ENCODE data around the gene CHRM4. TPM values are rescaled to one million over a fixed set of nuclear protein-coding genes. Genes with fewer than 3 reads are reported as not detected.

CHRM4 gene
- total RNA-seq, 1 experiment from 2014 or later = not detected

DNA sequence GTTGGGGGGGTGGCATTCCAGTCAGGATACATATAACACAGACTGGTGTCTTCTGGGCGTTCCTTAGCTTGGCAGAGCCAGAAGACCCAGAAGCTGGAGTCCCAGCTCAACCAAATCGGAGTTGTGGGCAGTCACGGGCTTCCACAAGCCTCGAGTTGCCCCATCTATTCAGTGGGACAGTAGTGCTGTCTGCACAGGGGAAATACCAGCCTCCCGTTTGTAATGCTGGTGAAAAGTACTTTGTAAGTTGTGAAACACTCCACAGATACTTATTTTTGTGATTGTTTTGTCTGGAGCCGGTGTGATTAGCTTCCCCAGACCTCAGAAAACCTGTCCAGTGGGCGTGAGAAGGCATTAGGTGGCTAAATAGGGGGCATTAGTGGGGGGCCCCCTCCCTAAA lies 30.7 kb downstream of the CHRM4 start:
- intact Hi-C loops (cut with micrococcal nuclease; ENCODE audit: unreplicated experiment) = loop anchor here (5.0 kb wide), 1 partner anchor 119 kb away; no protein-coding TSS in a partner anchor
- Mint-ChIP-seq H3K27me3 (ENCODE audit: unreplicated experiment) (no peaks in the 10 kb centered on the region), H3K4me1 (ENCODE audit: low read depth, unreplicated experiment) (peaks cover 42% of the 10 kb centered on the region), H3K27ac (ENCODE audit: unreplicated experiment) (no peak overlapping the region), H3K4me3 (ENCODE audit: low read depth, unreplicated experiment) (no peak overlapping the region), H3K36me3 (ENCODE audit: insufficient read depth, unreplicated experiment) (peaks cover 17% of the 10 kb centered on the region), H3K9me3 (ENCODE audit: low read depth, unreplicated experiment) (no peaks in the 10 kb centered on the region)
- CTCF ChIA-PET = interaction anchor here (1.0 to 1.3 kb wide), 2 partner anchors 8 to 16 kb away, joined by 4 to 5 read pairs; no protein-coding TSS in a partner anchor
- no peak for DNase-seq
- TF ChIP-seq, protein P1, sequence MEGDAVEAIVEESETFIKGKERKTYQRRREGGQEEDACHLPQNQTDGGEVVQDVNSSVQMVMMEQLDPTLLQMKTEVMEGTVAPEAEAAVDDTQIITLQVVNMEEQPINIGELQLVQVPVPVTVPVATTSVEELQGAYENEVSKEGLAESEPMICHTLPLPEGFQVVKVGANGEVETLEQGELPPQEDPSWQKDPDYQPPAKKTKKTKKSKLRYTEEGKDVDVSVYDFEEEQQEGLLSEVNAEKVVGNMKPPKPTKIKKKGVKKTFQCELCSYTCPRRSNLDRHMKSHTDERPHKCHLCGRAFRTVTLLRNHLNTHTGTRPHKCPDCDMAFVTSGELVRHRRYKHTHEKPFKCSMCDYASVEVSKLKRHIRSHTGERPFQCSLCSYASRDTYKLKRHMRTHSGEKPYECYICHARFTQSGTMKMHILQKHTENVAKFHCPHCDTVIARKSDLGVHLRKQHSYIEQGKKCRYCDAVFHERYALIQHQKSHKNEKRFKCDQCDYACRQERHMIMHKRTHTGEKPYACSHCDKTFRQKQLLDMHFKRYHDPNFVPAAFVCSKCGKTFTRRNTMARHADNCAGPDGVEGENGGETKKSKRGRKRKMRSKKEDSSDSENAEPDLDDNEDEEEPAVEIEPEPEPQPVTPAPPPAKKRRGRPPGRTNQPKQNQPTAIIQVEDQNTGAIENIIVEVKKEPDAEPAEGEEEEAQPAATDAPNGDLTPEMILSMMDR (IDR thresholded peaks at IDR 0.05; ENCODE audit: unreplicated experiment) = no peak
- BruUV-seq (replicated peaks) = no TSS peak

DNA sequence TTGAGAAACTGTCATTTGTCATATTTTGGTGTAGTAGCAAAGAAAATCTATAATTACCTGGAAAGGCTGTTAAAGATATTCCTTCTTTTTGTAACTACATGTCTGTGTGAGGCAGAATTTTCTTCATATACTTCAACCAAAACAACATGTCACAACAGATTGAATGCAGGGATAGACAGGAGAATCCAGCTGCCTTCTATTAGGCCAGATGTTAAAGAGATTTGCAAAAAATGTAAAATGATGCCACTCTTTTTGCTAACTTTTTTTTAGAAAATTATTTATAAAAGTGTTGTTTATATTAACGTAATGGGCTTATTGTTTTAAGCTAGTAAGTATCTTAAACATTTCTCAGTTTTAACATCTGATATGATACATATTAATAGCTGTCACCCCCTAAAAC lies 31.6 kb downstream of the CHRM4 start:
- no peaks in the 10 kb centered on the region for H3K9me3 Mint-ChIP-seq (ENCODE audit: low read depth, unreplicated experiment)
- intact Hi-C loops (cut with micrococcal nuclease; ENCODE audit: unreplicated experiment) = loop anchor here (5.0 kb wide), 1 partner anchor 118 kb away; no protein-coding TSS in a partner anchor
- peaks cover 14% of the 10 kb centered on the region for H3K36me3 Mint-ChIP-seq (ENCODE audit: insufficient read depth, unreplicated experiment)
- H3K4me3 Mint-ChIP-seq (ENCODE audit: low read depth, unreplicated experiment) = no peak overlapping the region
- TF ChIP-seq, protein P1 (IDR thresholded peaks at IDR 0.05; ENCODE audit: unreplicated experiment) = no peak
- BruUV-seq (replicated peaks) = no TSS peak
- no peaks in the 10 kb centered on the region for H3K27me3 Mint-ChIP-seq (ENCODE audit: unreplicated experiment)
- CTCF ChIA-PET = interaction anchor here (0.7 kb wide), 1 partner anchor 18 kb away, joined by 4 read pairs; no protein-coding TSS in a partner anchor
- no peak for DNase-seq
- H3K27ac Mint-ChIP-seq (ENCODE audit: unreplicated experiment) = no peak overlapping the region
- peaks cover 39% of the 10 kb centered on the region for H3K4me1 Mint-ChIP-seq (ENCODE audit: low read depth, unreplicated experiment)

- CTCF ChIA-PET = no interaction called here
- no peak overlapping the region for H3K27ac Mint-ChIP-seq (ENCODE audit: unreplicated experiment)
- TF ChIP-seq, protein P1 (IDR thresholded peaks at IDR 0.05; ENCODE audit: unreplicated experiment) = no peak
- no peaks in the 10 kb centered on the region for H3K27me3 Mint-ChIP-seq (ENCODE audit: unreplicated experiment)
- H3K4me1 Mint-ChIP-seq (ENCODE audit: low read depth, unreplicated experiment) = peaks cover 17% of the 10 kb centered on the region
- no peaks in the 10 kb centered on the region for H3K9me3 Mint-ChIP-seq (ENCODE audit: low read depth, unreplicated experiment)
- DNase-seq = no peak
- intact Hi-C loops (cut with micrococcal nuclease; ENCODE audit: unreplicated experiment) = no loop called here
- H3K36me3 Mint-ChIP-seq (ENCODE audit: insufficient read depth, unreplicated experiment) = no peaks in the 10 kb centered on the region
- BruUV-seq (replicated peaks) = no TSS peak
- H3K4me3 Mint-ChIP-seq (ENCODE audit: low read depth, unreplicated experiment) = no peak overlapping the region
These were observed 34.1 kb downstream of the CHRM4 start for GRCh38 chr11:46357483-46357936.

GRCh38 chr11:46356924-46357482 lies 34.6 kb downstream of the CHRM4 start:
- no peaks in the 10 kb centered on the region for H3K9me3 Mint-ChIP-seq (ENCODE audit: low read depth, unreplicated experiment)
- TF ChIP-seq, protein P1 (IDR thresholded peaks at IDR 0.05; ENCODE audit: unreplicated experiment) = no peak
- no peak for DNase-seq
- no peak overlapping the region for H3K4me3 Mint-ChIP-seq (ENCODE audit: low read depth, unreplicated experiment)
- peaks cover 14% of the 10 kb centered on the region for H3K4me1 Mint-ChIP-seq (ENCODE audit: low read depth, unreplicated experiment)
- no TSS peak for BruUV-seq (replicated peaks)
- no peak overlapping the region for H3K27ac Mint-ChIP-seq (ENCODE audit: unreplicated experiment)
- intact Hi-C loops (cut with micrococcal nuclease; ENCODE audit: unreplicated experiment) = no loop called here
- CTCF ChIA-PET = no interaction called here
- no peaks in the 10 kb centered on the region for H3K36me3 Mint-ChIP-seq (ENCODE audit: insufficient read depth, unreplicated experiment)
- no peaks in the 10 kb centered on the region for H3K27me3 Mint-ChIP-seq (ENCODE audit: unreplicated experiment)
